Panc1 (cell line): ENCODE measurements around the gene ADARB2. TPM values are rescaled to one million over a fixed set of nuclear protein-coding genes. Genes with fewer than 3 reads are reported as not detected.

Experiments
- ATAC-seq: fragments of 200-7000 bp; cut with Tn5 transposase; 2 replicates; pipeline ENCODE4 v1.9.1; 2020; ENCODE audit warnings: mild to moderate bottlenecking, moderate library complexity
- BruUV-seq: library from RNA; stranded (reverse); fragments of 400-500 nt; replicated peaks from 2 replicates; lab custom pipeline; 2021; lab: Mats Ljungman, UMichigan
- CTCF ChIA-PET: fragments of 300-600 bp; sonication (Branson Sonifier 250); formaldehyde crosslinking; loops from one replicate; lab custom pipeline; 2022; ENCODE audit warnings: antibody characterized with exemption; lab: Charles Lee
- POLR2A ChIA-PET: fragments of 300-600 bp; sonication (Branson Sonifier 250); formaldehyde crosslinking; loops from one replicate; lab custom pipeline; 2022; ENCODE audit warnings: antibody characterized with exemption; lab: Charles Lee
- DNase-seq: peaks from one replicate; pipeline ENCODE4 v3.0.0-alpha.2; 2010; ENCODE audit warnings: low read depth, low spot score
- H3K27ac ChIP-seq: 2 replicates; pipeline ENCODE4 v1.5.1; 2011; ENCODE audit warnings: mild to moderate bottlenecking, low read length, inconsistent platforms
- H3K27me3 ChIP-seq: fragments of 200-500 bp; sonication (Bioruptor generic); 2 replicates; pipeline ENCODE4 v1.6.0; 2014; ENCODE audit warnings: low read length, inconsistent platforms; ENCODE audit not compliant: control insufficient read depth, insufficient read depth
- H3K36me3 ChIP-seq: fragments of 200-500 bp; sonication (Bioruptor generic); 2 replicates; pipeline ENCODE4 v1.5.1; 2014; ENCODE audit warnings: inconsistent platforms, mild to moderate bottlenecking, low read length, moderate library complexity; ENCODE audit not compliant: control insufficient read depth, insufficient read depth
- H3K4me1 ChIP-seq: 2 replicates; pipeline ENCODE4 v1.5.1; 2011; ENCODE audit warnings: inconsistent platforms, mild to moderate bottlenecking, low read length, moderate library complexity; ENCODE audit not compliant: control insufficient read depth, insufficient read depth
- H3K4me3 ChIP-seq, 2 experiments: 2 replicates each; pipeline ENCODE4 v1.5.1; 2011 to 2012; ENCODE audit warnings: low read depth in 2 of 2, low read length in 2 of 2, mild to moderate bottlenecking in 2 of 2, inconsistent platforms in 1 of 2, moderate library complexity in 1 of 2
- H3K9me3 ChIP-seq: fragments of 200-500 bp; sonication (Bioruptor generic); 2 replicates; pipeline ENCODE4 v1.5.1; 2014; ENCODE audit warnings: low read depth, mild to moderate bottlenecking, inconsistent platforms, low read length, moderate library complexity; ENCODE audit not compliant: control insufficient read depth, insufficient read depth
- POLR2AphosphoS5 ChIP-seq: IDR thresholded peaks from 2 replicates; pipeline ENCODE4 v1.6.1; 2012; ENCODE audit warnings: mild to moderate bottlenecking, low read depth, low read length, moderate library complexity
- SIN3A ChIP-seq: IDR thresholded peaks from 2 replicates; pipeline ENCODE4 v1.6.1; 2012; ENCODE audit warnings: low read depth, mild to moderate bottlenecking, low read length, moderate library complexity, borderline replicate concordance; ENCODE audit not compliant: insufficient read depth
- TCF7L2 ChIP-seq: IDR thresholded peaks from 2 replicates; pipeline ENCODE4 v1.6.1; 2011; ENCODE audit warnings: mild to moderate bottlenecking, low read depth, low read length, inconsistent platforms
- in situ Hi-C: cut with HindIII; loops from 2 replicates; pipeline ENCODE4 v1.10.0; 2016; ENCODE audit warnings: low sequenced_read_pairs, low pct_unique_long_range_greater_than_20kb
- intact Hi-C: fragments of 100-400 bp; cut with micrococcal nuclease; formaldehyde crosslinking; loops from one replicate; pipeline ENCODE4 v1.10.0; 2022; ENCODE audit not compliant: unreplicated experiment
- total RNA-seq: library from RNA; stranded (reverse); gene quantifications from one replicate; pipeline ENCODE4 v1.2.1, GENCODE V29; 2021; ENCODE audit not compliant: unreplicated experiment
- TF ChIP-seq, protein P1 (sequence below), 2 experiments: IDR thresholded peaks; 2 replicates each; pipeline ENCODE4 v1.6.1; 2011 to 2012; ENCODE audit warnings: low read depth in 2 of 2, control low read depth in 1 of 2, low read length in 1 of 2, mild to moderate bottlenecking in 1 of 2, moderate library complexity in 1 of 2; ENCODE audit not compliant: insufficient read depth in 1 of 2
- TF ChIP-seq, protein P2 (sequence below): fragments of 450-650 bp; IDR thresholded peaks from 2 replicates; pipeline ENCODE4 v1.5.1; 2017; ENCODE audit warnings: mild to moderate bottlenecking

ADARB2 gene
- total RNA-seq, 1 experiment from 2014 or later: 0.31 TPM

DNA sequence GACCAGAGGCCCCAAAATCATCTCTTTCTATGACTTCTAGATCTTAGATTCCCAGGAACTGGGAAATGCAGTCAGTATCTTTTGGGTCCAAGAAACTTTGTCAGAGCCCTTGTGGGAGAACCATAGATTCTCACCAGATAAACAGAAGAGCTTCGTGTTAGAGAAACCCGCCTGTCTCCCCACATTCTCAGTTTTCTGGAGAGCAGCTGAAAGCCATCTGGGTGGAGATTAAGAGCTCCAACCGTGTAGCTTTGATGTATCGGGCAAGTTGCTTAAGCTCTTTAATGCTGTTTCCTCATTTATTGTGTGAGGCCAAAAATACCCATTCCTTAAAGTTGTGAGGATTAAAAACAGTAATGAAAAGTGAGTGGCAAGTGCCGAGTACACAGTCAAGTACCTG lies 573.5 kb downstream of the ADARB2 start:
- no peak for DNase-seq
- ATAC-seq: no peak
- intact Hi-C loops: no loop called here
- TF ChIP-seq, protein P1, sequence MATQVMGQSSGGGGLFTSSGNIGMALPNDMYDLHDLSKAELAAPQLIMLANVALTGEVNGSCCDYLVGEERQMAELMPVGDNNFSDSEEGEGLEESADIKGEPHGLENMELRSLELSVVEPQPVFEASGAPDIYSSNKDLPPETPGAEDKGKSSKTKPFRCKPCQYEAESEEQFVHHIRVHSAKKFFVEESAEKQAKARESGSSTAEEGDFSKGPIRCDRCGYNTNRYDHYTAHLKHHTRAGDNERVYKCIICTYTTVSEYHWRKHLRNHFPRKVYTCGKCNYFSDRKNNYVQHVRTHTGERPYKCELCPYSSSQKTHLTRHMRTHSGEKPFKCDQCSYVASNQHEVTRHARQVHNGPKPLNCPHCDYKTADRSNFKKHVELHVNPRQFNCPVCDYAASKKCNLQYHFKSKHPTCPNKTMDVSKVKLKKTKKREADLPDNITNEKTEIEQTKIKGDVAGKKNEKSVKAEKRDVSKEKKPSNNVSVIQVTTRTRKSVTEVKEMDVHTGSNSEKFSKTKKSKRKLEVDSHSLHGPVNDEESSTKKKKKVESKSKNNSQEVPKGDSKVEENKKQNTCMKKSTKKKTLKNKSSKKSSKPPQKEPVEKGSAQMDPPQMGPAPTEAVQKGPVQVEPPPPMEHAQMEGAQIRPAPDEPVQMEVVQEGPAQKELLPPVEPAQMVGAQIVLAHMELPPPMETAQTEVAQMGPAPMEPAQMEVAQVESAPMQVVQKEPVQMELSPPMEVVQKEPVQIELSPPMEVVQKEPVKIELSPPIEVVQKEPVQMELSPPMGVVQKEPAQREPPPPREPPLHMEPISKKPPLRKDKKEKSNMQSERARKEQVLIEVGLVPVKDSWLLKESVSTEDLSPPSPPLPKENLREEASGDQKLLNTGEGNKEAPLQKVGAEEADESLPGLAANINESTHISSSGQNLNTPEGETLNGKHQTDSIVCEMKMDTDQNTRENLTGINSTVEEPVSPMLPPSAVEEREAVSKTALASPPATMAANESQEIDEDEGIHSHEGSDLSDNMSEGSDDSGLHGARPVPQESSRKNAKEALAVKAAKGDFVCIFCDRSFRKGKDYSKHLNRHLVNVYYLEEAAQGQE (IDR thresholded peaks at IDR 0.05; ENCODE audit: insufficient read depth in 1 of 2, low read depth in 2 of 2, low read length in 1 of 2): no peak
- TF ChIP-seq, protein P2, sequence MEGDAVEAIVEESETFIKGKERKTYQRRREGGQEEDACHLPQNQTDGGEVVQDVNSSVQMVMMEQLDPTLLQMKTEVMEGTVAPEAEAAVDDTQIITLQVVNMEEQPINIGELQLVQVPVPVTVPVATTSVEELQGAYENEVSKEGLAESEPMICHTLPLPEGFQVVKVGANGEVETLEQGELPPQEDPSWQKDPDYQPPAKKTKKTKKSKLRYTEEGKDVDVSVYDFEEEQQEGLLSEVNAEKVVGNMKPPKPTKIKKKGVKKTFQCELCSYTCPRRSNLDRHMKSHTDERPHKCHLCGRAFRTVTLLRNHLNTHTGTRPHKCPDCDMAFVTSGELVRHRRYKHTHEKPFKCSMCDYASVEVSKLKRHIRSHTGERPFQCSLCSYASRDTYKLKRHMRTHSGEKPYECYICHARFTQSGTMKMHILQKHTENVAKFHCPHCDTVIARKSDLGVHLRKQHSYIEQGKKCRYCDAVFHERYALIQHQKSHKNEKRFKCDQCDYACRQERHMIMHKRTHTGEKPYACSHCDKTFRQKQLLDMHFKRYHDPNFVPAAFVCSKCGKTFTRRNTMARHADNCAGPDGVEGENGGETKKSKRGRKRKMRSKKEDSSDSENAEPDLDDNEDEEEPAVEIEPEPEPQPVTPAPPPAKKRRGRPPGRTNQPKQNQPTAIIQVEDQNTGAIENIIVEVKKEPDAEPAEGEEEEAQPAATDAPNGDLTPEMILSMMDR: no peak
- no peak for TF ChIP-seq POLR2AphosphoS5
- TF ChIP-seq TCF7L2: no peak
- TF ChIP-seq SIN3A: no peak
- Histone ChIP-seq H3K27ac (no peak overlapping the region), H3K27me3 (no peaks in the 10 kb centered on the region; the same call in 1 of the 2 replicates), H3K4me1 (no peaks in the 10 kb centered on the region), H3K4me3 (no peak overlapping the region), H3K36me3 (no peaks in the 10 kb centered on the region), H3K9me3 (no peaks in the 10 kb centered on the region)
- in situ Hi-C loops: no loop called here
- POLR2A ChIA-PET: no interaction called here
- CTCF ChIA-PET: no interaction called here
- no TSS peak for BruUV-seq

DNA sequence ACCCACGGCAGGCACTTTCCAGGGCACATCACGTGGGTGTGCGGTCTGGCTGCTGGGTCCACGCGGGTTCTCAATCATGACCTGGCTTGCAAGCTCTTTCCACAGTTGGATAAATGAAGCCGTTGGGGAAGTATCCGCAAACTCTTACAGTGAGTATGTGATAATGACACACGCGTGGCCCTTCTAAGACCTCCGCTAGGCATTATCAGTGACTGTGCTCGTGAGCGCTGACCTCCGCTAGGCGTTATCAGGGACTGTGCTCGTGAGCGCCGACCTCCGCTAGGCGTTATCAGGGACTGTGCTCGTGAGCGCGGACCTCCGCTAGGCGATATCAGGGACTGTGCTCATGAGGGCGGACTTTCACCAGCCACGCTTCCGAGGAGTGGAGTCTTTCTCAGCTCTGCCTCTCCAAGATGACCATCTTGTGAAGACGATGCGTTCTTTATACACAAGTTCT lies 574.1 kb downstream of the ADARB2 start:
- no peak overlapping the region for H3K4me3 ChIP-seq
- intact Hi-C loops (no loop called here), in situ Hi-C loops (no loop called here)
- H3K4me1 ChIP-seq: no peaks in the 10 kb centered on the region
- no peak for ATAC-seq
- CTCF ChIA-PET: no interaction called here
- DNase-seq: no peak
- H3K9me3 ChIP-seq: no peaks in the 10 kb centered on the region
- H3K27me3 ChIP-seq: no peaks in the 10 kb centered on the region; the same call in 1 of the 2 replicates
- BruUV-seq: no TSS peak
- POLR2A ChIA-PET: no interaction called here
- H3K36me3 ChIP-seq: no peaks in the 10 kb centered on the region
- TF ChIP-seq, protein P2: no peak
- no peak overlapping the region for H3K27ac ChIP-seq
